PC-9 (cell line): Measurements from ENCODE around the gene BRSK2.

Experiments
- CTCF ChIP-seq: fragments of 200-600 bp; sonication (generic); conservative IDR thresholded peaks from 2 replicates; pipeline ENCODE4 v1.6.1; 2017; ENCODE audit warnings: mixed run types, antibody characterized with exemption, mild to moderate bottlenecking, moderate library complexity
- EZH2 ChIP-seq: fragments of 200-600 bp; sonication (generic); IDR thresholded peaks from 2 replicates; pipeline ENCODE4 v1.8.0; 2017; ENCODE audit warnings: antibody characterized with exemption, low read depth

GRCh38 chr11:1370186-1371025 lies 19.3 kb upstream of the BRSK2 start:
- TF ChIP-seq CTCF (no peak), EZH2 (no peak)
